Endothelial cell of umbilical vein (primary cell): ENCODE data around the gene PRKD1. TPM values are rescaled to one million over a fixed set of nuclear protein-coding genes. Genes with fewer than 3 reads are reported as not detected.

Source experiments
- BruUV-seq: library from RNA; stranded (reverse); fragments of 400-500 nt; replicated peaks from 2 replicates; lab custom pipeline; 2021; lab: Mats Ljungman, UMichigan
- CTCF ChIA-PET: fragments of 300-600, 350-600 bp; sonication (Branson Sonifier 250); formaldehyde crosslinking; loops from one replicate; lab custom pipeline; 2021; ENCODE audit warnings: antibody characterized with exemption, inconsistent platforms; lab: Charles Lee
- POLR2A ChIA-PET: fragments of 300-600, 350-600 bp; sonication (Branson Sonifier 250); formaldehyde crosslinking; loops from one replicate; lab custom pipeline; 2021; ENCODE audit warnings: antibody characterized with exemption, inconsistent platforms; lab: Charles Lee
- DNase-seq: peaks from one replicate; pipeline ENCODE4 v3.0.0-alpha.2; 2011; ENCODE audit warnings: low read depth, low spot score
- FAIRE-seq: peaks from 2 replicates; lab custom pipeline; 2011; peaks lifted over from hg19 to GRCh38; lab: Jason Lieb, UNC
- H2AFZ ChIP-seq: 2 replicates; pipeline ENCODE4 v1.6.0; 2012; ENCODE audit warnings: low read depth, low read length, control low read depth, inconsistent platforms
- H3K27ac ChIP-seq: 2 replicates; pipeline ENCODE4 v1.5.1; 2011; ENCODE audit warnings: low read depth, mild to moderate bottlenecking, control low read depth, low read length, moderate library complexity; ENCODE audit not compliant: insufficient read depth
- H3K27me3 ChIP-seq, 2 experiments: 2 replicates each; pipeline versions ENCODE4 v1.6.0 to v1.6.1; 2011; ENCODE audit warnings: low read length in 2 of 2, mixed read lengths in 1 of 2; ENCODE audit not compliant: control insufficient read depth in 2 of 2, insufficient read depth in 2 of 2
- H3K36me3 ChIP-seq, 2 experiments: 2 replicates in 1 of 2; 3 replicates in 1 of 2; pipeline ENCODE4 v1.5.1; 2011; ENCODE audit warnings: low read length in 2 of 2, mild to moderate bottlenecking in 1 of 2, moderate library complexity in 1 of 2; ENCODE audit not compliant: control insufficient read depth in 2 of 2, insufficient read depth in 2 of 2; ENCODE audit errors: extremely low read depth in 1 of 2
- H3K4me1 ChIP-seq: 3 replicates; pipeline ENCODE4 v1.5.1; 2011; ENCODE audit warnings: mild to moderate bottlenecking, low read length; ENCODE audit not compliant: control insufficient read depth, insufficient read depth; ENCODE audit errors: extremely low read depth
- H3K4me2 ChIP-seq: 2 replicates; pipeline ENCODE4 v1.6.1; 2011; ENCODE audit warnings: low read length, control low read depth, mixed read lengths; ENCODE audit not compliant: insufficient read depth
- H3K4me3 ChIP-seq, 3 experiments: fragments of 200-600 bp in 1 of 3; sonication (generic), shearing (Covaris generic) in 1 of 3; replicated peaks in 1 of 3; 2 replicates each; pipeline ENCODE4 v1.5.1; 2011 to 2016; ENCODE audit warnings: control low read depth in 3 of 3, low read length in 3 of 3, mild to moderate bottlenecking in 2 of 3, inconsistent platforms in 1 of 3, low read depth in 1 of 3, moderate library complexity in 1 of 3; ENCODE audit not compliant: insufficient read depth in 1 of 3
- H3K79me2 ChIP-seq: 2 replicates; pipeline ENCODE4 v1.6.0; 2012; ENCODE audit warnings: low read length, inconsistent platforms; ENCODE audit not compliant: control insufficient read depth, insufficient read depth
- H3K9ac ChIP-seq: replicated peaks from 2 replicates; pipeline ENCODE3; 2011; ENCODE audit warnings: low read length, control low read depth; ENCODE audit not compliant: insufficient read depth; ENCODE audit errors: extremely low read depth
- H3K9me1 ChIP-seq: replicated peaks from 3 replicates; pipeline ENCODE4 v1.6.0; 2011; ENCODE audit warnings: mild to moderate bottlenecking, low read length; ENCODE audit not compliant: control insufficient read depth, insufficient read depth; ENCODE audit errors: extremely low read depth
- H3K9me3 ChIP-seq: replicated peaks from 2 replicates; pipeline ENCODE4 v1.5.1; 2012; ENCODE audit warnings: low read length, inconsistent platforms; ENCODE audit not compliant: control insufficient read depth, insufficient read depth
- H4K20me1 ChIP-seq: replicated peaks from 2 replicates; pipeline ENCODE3; 2011; ENCODE audit warnings: mild to moderate bottlenecking, low read length; ENCODE audit not compliant: control insufficient read depth, insufficient read depth; ENCODE audit errors: extremely low read depth
- FOS ChIP-seq: IDR thresholded peaks from 2 replicates; pipeline ENCODE4 v1.6.1; 2011; ENCODE audit warnings: mild to moderate bottlenecking, low read length, moderate library complexity, borderline replicate concordance; ENCODE audit not compliant: insufficient read depth
- JUN ChIP-seq: IDR thresholded peaks from 2 replicates; pipeline ENCODE4 v1.6.1; 2011; ENCODE audit warnings: borderline replicate concordance, low read depth; ENCODE audit not compliant: insufficient read length, insufficient read depth
- MYC ChIP-seq: IDR thresholded peaks from one replicate; pipeline ENCODE4 v1.6.1; 2011; ENCODE audit warnings: mild to moderate bottlenecking, low read depth, low read length
- dilution Hi-C: fragments of 300-500 bp; cut with MboI; formaldehyde crosslinking; loops from one replicate; pipeline ENCODE4 v1.15.0; 2019; ENCODE audit warnings: low sequenced_read_pairs; ENCODE audit not compliant: extremely low pct_ligation_motif_present
- intact Hi-C: fragments of 100-400 bp; cut with micrococcal nuclease; formaldehyde crosslinking; loops from one replicate; pipeline ENCODE4 v1.10.0; 2022
- polyA plus RNA-seq, 4 experiments: library from polyadenylated mRNA; depleted of rRNA in 3 of 4; stranded (reverse) in 3 of 4; unstranded in 1 of 4; fragments of >200 nt; gene quantifications; 2 replicates each; pipeline versions ENCODE4 v1.2.1 to v1.2.3, GENCODE V29; 2011 to 2012; ENCODE audit warnings: missing spikeins in 1 of 4
- total RNA-seq: library from RNA; stranded (reverse); gene quantifications from 2 replicates; pipeline ENCODE4 v1.2.3, GENCODE V29; 2021
- TF ChIP-seq, protein P1 (sequence below): IDR thresholded peaks from 2 replicates; pipeline ENCODE4 v1.6.1; 2011; ENCODE audit not compliant: insufficient read depth, insufficient read length

PRKD1 gene
- total and polyA plus RNA-seq, 2 donors (not counting 3 experiments of a cell fraction or from before 2014, with no cell fraction given), result 3.9 to 10.9 TPM

DNA sequence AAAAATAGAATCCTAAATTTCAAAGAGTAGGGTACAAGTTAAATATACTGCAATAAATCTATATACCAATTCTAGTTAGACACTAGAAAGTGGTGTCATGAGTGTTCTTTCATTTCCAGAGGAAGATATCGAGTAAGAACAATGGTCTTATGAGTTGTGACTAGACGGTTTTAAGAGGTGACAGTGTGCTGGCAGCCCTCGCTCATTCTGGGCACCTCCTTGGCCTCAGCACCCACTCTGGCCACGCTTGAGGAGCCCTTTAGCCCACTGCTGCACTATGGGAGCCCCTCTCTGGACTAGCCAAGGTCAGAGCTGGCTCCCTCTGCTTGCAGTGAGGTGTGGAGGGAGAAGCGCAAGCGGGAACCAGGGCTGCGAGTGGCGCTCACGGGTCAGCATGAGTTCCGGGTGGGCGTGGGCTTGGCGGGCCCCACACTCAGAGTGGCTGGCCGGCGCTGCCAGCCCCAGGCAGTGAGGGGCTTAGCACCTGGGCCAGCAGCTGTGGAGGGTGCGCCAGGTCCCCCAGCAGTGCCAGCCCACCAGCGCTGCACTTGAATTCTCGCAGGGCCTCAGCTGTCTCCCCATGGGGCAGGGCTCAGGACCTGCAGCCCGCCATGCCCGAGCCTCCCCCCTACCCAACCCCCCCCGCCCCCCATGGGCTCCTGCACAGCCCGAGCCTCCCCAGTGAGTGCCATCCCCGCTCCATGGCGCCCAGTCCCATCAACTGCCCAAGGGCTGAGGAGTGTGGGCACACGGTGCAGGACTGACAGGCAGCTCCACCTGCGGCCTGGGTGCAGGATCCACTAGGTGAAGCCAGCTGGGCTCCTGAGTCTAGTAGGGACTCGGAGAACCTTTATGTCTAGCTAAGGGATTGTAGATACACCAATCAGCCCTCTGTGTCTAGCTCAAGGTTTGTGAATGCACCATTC lies 18.7 kb downstream of the PRKD1 start:
- no peaks in the 10 kb centered on the region for H4K20me1 ChIP-seq
- CTCF ChIA-PET, result no interaction called here
- no peaks in the 10 kb centered on the region for H3K36me3 ChIP-seq
- dilution Hi-C loops (no loop called here), intact Hi-C loops (no loop called here)
- H3K27ac ChIP-seq, result no peak overlapping the region
- H3K9me1 ChIP-seq, result no peaks in the 10 kb centered on the region
- no peak overlapping the region for H3K4me3 ChIP-seq
- FAIRE-seq (no peak), DNase-seq (no peak)
- no peak overlapping the region for H2AFZ ChIP-seq
- BruUV-seq, result no TSS peak
- no peaks in the 10 kb centered on the region for H3K79me2 ChIP-seq
- POLR2A ChIA-PET, result no interaction called here
- H3K27me3 ChIP-seq, result no peaks in the 10 kb centered on the region
- no peak overlapping the region for H3K9ac ChIP-seq
- no peak overlapping the region for H3K4me2 ChIP-seq
- TF ChIP-seq JUN, result no peak
- TF ChIP-seq, protein P1, sequence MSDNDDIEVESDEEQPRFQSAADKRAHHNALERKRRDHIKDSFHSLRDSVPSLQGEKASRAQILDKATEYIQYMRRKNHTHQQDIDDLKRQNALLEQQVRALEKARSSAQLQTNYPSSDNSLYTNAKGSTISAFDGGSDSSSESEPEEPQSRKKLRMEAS, result no peak
- no peak for TF ChIP-seq FOS
- peaks cover 10% of the 10 kb centered on the region for H3K4me1 ChIP-seq
- H3K9me3 ChIP-seq, result no peaks in the 10 kb centered on the region

DNA sequence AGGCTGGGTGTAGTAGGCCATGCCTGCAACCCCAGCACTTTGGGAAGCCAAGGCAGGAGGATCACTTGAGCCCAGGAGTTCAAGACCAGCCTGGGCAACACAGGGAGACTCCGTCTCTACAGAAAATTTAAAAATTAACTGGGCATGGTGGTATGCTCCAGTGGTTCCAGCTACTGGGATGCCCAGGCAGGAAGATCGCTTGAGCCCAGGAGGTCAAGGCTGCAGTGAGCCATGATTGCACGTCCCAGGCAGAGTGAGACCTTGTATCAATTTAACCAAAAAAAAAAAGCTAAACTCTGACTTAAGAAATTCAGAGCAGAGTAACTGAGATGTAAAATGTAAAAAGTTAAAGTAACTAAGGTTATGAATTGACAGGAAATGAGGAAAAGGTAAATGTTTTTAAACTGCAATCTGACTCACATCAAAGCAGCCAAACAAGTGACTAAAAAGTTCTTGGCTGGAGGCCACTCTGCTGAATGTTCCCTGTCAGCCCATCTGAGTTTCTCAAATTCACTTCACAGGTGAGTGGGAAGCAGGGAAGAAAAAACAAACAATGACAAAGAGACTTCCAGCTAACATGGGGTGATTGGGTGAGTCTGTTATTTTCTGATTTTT lies 21.3 kb downstream of the PRKD1 start:
- ChIA-PET CTCF (interaction anchor here (1.2 kb wide), 1 partner anchor 14 kb away, joined by 3 read pairs; no protein-coding TSS in a partner anchor), POLR2A (no interaction called here)
- no TSS peak for BruUV-seq

More for the DNA sequence above, 21.3 kb downstream of the PRKD1 start:
- H3K9me3 ChIP-seq, result no peaks in the 10 kb centered on the region
- H3K4me3 ChIP-seq, result no peak overlapping the region
- peak; percentile 60 for DNase-seq
- no peaks in the 10 kb centered on the region for H3K36me3 ChIP-seq
- no peaks in the 10 kb centered on the region for H3K27me3 ChIP-seq
- FAIRE-seq, result peak; percentile 73
- dilution Hi-C loops, result no loop called here
- no peaks in the 10 kb centered on the region for H3K9me1 ChIP-seq
- no peak overlapping the region for H2AFZ ChIP-seq
- H3K4me2 ChIP-seq, result peak overlapping the region; percentile 36
- no peaks in the 10 kb centered on the region for H4K20me1 ChIP-seq
- no peak overlapping the region for H3K9ac ChIP-seq
- H3K4me1 ChIP-seq, result peaks cover 10% of the 10 kb centered on the region
- H3K79me2 ChIP-seq, result no peaks in the 10 kb centered on the region
- intact Hi-C loops, result no loop called here
- no peak overlapping the region for H3K27ac ChIP-seq
- TF ChIP-seq MYC, result no peak
- TF ChIP-seq FOS, result peak; percentile 36
